GM21619 (cell line): ENCODE data around the gene FAM200C.
A peak's percentile ranks its signal among the peaks of the same experiment; 100 is the strongest.
"Not testable (repeated sequence)": the region's sequence is repeated elsewhere in the genome, so short reads cannot be mapped to it uniquely, and the experiment has no call there.

Source experiments
- ATAC-seq: cut with Tn5 transposase; IDR thresholded peaks from one replicate; pipeline ENCODE4 v1.9.1; 2021; ENCODE audit not compliant: unreplicated experiment

The FAM200C gene

DNA sequence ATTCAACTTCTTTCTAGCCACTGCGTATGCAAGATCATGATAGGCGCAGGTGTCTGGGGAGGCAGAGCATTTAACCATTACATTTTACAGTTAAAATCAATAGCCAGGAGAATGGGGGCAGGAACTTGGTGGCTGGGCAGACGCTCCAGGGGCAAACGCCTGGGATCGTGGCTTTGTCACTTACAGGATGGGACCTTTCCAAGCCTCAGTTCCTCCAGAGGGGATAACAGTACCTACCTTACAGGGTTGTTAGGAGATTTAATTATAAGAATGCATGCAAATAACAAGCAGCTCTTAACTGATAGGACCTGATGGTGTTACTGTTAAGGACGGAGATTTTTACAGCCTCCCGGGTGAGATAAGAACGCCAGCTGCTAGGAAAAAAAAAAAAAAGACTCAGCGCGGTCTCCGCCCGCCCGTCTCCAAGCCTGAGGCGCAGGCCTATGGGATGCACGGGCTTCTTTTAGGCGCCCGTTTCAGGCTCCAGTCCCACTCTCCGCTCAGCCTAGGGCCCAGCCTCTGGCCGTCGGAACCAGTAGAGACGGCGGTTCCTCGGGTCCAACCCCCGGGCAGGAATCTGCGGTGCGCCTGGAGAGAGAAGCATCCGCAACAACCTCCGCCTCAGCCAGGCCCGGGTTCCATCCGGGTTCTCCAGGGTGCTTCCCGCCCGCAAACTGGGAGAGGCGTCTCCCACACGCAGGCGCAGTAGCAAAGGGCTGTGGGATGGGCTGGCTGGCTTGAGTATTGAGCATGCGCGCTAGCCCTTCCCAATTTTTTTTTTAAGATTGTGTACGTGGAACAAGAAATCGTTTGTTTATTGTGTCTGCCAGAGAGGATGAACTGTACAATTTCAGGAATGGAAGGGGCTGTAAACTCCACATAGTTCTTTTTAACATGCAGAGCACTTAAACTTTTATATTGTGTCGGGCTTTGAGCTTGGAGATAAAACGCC, at the start of gene FAM200C:
FAM200C (minus strand) TSS at position 653 of the 952 bp plus-strand sequence. CDS start 4,564 bp downstream, outside the sequence.
- ATAC-seq, result peak; percentile 89

DNA sequence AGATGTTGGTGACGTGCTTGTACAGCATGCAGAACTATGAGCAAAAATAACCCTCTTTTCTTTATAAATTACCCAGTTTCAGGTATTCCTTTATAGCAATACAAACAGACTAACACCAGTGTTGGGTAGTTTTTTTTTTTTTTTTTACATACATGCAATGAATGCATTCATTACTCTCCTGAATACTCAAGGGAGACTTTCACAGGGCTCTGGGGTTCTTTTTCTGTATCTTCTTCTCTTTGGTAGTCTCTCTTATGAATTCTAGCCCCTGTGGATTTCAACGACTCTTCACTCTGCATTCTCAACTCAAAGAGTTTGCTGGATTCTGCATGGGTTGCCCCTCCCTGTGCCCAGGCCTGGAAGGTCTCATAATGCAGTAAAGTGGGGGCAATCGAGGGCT, 49.6 kb upstream of the FAM200C start:
- no peak for ATAC-seq

DNA sequence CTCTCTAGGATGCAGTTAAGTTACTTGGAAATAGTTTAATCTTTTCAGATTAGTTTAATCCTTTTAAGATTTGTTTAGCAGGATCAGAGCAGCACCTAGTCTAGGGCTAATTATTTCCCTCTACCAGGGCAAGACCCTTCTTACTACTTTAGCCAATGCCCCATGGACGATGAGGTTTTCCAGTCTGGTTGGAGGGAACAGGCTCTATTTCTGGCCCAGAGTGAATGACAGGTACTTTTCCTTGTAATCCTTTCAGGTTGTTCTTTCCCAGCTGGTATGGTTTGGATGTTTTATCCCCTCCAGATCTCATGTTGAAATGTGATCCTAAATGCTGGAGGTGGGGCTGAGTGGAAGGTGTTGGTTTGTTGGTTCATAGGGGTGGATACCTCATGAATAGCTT, 49.0 kb upstream of the FAM200C start:
- ATAC-seq, result no peak

DNA sequence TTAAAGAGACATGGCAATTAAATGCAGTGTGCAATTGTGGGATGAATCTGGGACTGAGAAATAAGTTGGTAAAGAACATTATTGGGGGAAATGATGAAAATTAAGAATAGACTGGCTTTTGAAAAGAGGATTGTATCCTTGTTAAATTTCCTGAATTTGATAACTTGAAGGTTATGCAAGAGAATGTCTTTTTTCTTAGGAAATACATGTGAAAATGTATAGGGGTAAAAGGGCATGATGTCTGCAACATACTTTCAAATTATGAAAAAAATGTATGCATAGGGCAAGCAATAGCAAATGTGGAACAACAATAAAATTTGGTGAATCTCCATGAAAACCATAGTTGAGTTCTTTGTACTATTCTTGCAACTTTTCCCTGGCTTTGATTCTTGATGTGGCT, 45.9 kb upstream of the FAM200C start:
- ATAC-seq, result no peak

DNA sequence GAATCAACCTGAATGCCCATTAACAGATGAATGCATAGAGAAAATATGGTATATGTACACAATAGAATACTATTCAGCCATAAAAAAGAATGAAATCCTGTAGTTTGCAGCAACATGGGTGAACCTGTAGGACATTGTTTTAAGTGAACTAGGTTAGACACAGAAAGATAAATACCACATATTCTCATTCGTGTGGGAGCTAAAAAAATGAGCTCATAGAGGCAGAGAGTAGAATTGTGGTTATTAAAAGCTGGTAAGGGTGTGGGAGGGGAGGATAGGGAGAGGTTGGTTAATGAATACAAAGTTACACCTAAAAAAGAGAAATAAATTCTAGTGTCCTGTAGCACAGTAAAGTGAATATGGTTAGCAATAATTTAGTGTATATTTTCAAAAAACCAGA, 45.3 kb upstream of the FAM200C start:
- ATAC-seq, result no peak

DNA sequence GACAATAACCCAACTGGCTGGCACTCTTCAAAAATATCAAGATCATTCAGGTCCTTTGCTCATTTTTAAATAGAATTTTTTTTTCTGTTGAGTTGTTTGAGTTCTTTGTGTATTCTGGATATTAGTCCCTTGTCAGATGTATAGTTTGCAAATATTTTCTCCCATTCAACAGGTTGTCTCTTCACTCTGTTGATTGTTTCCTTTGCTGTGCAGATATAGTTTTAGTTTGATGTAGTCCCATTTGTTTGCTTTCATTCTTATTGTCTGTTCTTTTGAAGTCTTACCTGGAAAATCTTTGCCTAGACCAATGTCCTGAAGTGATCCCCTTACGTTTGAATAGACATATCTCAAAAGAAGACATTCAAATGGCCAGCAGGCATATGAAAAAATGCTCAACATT, 44.6 kb upstream of the FAM200C start:
- no peak for ATAC-seq

DNA sequence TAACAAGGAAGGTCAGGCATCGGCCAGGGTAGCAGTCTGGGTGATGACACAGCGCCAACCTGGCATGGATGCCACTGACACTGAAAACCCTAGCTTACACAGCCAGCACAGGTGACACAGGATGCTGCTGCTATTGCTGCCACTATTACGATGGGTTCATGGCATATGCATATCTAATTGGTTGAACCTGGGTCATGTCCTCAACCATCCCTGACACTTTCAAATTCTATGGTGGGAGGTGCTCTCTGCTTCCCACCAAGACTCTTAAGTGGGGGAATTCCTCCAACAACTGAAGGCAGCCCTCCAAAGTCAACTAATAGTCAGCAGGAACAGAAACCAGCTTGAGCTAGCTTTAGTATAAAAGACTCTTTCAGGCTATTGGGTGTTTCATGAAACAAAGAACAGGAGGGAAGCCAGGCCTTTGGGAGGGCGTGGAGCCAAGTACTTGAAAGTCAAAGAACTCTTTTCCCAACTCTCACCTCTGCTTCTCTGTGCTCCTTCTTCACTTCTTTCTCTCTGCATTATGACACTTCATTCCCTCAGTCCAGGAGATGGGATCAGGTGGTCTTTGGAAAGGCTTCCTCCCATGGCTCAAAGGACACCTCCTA, 43.1 kb upstream of the FAM200C start:
- peak; percentile 15 for ATAC-seq

DNA sequence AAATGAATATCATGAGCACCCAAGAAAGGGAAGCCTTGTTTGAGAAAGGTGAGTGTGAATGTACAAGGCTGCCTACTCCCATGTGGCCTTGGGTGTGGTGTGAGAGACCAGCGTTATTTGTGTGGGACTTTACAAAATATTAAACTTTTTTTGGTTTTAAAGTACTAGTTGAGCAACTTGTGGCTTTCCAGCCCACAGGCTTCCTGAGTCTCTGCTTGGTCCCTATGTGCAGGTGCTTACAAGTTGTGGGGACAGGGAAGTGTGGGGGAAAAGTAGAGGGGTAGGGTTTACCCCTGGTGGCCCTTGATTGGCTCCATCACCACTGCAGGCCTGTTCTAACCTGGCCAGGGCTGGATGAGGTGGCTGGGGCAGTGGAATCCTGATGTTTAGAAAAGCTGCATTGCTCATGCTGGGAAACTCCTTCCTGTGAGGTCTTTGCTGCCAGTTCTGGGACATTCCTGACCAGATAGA, 41.5 kb upstream of the FAM200C start:
- ATAC-seq, result peak; percentile 30

DNA sequence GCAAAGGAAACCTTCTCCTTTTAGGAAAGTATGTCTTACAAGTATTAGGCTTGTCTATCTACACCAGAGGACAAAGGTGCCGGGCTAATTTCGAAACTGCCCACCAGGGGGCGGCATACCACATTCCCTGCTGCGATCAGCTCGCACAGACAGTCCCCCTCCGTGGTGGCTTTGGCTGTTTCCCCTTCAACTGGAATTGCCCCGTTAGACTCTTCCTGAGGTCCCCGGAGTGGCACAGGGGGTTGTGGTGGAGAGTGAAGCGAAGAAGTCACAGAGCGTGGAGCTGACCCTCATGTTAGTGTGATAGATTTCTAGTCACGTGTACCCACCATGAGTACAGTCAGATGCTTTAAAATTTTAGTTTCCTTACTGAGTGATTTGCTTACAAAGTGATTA, 39.3 kb upstream of the FAM200C start:
- peak; percentile 52 for ATAC-seq

DNA sequence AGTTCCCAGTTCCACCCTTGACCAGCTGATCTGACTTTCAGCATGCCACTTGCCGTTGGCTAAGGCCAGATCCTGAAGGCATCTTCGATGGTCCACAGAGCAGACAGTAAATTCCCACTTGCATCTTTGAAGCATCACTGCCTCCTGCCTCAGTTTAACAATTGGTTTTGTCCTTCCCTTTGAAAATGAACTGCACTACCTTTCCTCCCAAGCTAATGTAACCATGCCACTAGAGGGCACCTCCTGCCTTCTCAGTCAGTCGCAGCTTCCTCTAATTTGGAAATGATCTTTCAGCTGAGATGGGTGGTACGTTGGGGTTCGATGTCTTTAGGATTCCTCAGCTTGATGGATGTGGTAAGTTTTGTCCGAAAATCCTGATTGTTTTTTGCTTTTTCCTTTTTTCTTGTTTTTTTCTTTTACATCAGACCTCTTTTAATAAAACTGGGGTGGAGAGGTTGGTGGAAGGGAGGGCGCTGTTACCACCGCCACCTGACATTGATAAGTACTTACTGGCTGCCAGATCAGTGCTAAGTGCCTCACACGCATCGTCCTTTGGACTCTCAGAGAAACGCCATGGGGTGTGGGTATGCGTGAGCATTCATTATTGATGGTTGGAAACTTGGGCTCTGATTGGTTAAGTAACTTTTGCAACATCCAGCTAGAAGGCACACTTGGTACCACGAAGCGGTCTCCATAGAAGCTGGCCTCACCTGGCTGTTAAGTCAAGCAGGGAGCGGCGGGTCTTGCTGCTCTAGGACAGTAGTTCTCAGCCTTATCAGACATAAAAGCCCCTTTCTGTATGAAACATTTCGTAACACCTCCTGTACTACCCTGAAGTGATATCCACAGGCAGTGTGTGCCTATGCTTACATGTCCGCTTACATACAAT, 38.7 kb upstream of the FAM200C start:
- peak; percentile 27 for ATAC-seq

DNA sequence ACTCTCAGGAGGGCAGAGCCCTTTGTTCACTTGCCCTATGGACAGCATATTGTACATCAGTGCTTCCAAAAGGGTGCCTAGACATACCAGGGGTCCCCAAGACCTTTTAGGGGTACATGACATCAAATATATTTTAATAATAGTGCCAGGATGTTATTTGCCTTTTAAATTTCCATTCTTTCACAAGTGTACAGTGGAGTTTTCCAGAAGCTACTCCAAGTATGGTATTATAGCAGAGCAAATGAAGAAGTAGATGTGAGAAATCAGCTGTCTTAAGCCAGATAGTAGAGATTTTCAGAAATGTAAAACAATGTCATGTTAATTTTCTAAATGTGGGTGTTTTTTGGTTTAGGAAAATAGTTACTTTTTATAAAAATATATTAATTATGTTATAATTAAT, 37.4 kb upstream of the FAM200C start:
- ATAC-seq, result no peak

DNA sequence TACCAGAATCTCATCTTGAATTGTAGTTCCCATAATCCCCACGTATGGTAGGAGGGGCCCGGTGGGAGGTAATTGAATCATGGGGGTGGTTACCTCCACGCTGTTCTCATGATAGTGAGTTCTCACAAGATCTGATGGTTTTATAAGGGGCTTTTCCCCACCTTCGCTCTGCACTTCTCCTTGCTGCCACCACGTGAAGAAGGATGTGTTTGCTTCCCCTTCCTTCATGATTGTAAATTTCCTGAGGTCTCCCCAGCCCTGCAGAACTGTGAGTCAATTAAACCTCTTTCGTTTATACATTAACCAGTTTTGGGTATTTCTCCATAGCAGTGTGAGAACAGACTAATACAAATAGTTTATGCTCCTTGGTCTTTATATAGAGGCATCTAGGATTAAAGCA, 36.8 kb upstream of the FAM200C start:
- not testable (repeated sequence) for ATAC-seq

DNA sequence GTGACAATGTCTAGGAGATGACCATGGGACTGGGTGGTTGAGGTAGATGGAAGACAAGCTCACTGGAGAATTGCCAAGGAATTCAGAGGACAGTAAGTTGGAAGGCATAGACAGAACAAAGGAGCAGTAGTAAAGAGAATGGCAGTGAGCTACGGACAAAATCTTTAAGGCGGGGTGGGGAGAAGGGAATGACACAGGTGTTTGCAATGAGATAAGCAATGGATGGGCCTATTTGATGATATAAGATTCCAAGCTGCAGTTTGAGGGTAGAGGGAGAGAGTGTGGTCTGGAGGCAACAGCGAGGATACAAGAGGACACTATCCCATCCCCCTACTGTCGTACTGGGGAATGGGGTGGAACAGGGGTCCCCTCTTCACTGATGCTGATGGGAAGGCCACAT, 36.2 kb upstream of the FAM200C start:
- no peak for ATAC-seq

DNA sequence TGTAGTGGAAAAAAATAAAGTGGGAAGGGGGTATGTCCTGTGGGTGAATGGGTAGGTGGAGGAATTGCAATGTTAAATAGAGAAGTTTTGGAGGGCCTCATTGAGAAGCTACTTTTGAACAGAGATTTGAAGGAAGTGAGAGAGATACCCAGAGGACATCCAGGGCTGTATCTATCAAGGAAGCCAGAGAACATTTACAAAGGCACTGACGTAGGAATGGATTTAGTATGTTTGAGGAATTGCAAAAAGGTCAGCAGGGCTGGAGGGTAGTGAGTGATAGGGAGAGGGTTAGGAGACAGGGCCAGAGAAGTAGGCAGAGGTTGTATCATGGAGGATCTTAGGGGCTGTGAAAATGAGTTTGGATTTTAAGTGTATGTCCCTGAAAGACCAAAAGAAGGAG, 35.7 kb upstream of the FAM200C start:
- ATAC-seq, result no peak

DNA sequence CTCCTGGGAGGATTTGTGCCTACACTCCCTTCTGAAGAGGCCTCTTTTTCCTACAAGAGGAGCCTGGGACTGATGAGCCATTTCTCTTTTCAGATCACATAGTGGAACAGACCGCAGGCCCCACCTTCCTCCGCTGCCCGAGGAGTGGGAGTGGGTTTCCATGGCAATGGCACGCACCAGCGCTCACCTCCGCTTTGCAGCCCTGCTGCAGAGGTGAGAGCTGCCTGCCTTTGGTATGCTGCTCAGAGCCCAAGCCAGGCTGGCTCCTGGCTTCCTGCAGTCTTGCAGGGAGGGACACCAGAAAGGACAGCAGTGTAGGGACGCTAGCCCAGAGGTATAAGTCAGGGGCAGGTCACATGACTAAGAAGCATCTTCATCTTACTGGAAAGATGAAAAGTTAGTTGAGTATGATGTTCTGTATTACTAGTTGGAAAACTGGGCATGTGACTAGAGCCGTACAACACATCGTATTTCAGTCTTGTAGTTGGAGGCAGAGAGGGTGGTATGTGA, 34.2 kb upstream of the FAM200C start:
- ATAC-seq, result peak; percentile 76

DNA sequence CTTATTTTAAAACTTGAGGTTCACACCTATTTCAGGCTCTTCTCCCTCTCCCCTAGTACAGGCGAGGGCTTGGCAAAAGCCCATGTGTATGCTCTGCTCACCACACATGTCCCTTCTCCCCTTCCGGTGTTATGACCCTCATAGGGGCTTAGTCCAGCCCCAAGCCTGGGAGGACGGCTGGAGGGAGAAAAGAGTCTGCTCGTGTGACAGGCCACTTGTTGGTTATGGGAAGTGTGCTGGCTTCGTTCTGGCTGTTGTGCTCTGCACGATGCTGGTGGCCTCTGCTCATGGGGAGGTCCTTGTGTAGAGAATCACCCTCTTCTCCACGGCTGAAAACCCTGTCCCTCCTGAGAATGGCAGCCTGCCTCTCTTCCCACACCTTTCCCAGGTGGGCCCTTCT, 32.9 kb upstream of the FAM200C start:
- ATAC-seq, result no peak

DNA sequence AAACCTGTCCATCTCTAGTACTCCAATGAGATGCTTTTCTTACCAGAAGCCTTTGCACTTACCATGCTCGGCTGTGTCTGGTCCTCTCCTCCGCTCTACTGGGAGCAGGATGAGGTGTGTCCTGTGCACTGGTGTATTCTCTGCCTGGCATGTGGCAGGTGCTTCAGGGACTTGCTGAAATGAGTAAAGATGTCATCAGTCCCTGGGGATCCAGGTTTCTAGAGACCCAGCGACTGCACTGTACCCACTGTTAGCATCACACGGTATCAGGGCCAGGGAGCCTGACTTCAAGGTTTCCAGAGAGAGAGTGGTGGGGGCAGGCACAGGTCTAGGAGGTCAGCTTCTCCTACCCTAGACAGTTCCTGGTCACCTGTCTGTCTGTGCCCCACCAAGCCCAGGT, 32.3 kb upstream of the FAM200C start:
- ATAC-seq, result peak; percentile 16

DNA sequence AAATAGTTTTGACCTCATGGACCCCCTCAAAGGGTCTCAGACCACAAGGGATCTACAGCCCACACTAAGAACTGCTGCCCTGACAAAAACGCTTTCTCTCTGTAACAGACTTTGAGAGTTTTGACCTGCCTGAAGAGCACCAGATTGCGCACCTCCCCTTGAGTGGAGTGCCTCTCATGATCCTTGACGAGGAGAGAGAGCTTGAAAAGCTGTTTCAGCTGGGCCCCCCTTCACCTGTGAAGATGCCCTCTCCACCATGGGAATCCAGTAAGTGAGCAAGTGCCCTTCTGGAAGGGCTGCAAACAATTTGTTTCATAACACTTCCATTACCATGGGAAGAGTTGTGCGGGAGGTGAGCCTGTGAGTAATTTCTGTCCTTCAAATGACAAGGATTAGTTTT, 27.8 kb upstream of the FAM200C start:
- no peak for ATAC-seq

DNA sequence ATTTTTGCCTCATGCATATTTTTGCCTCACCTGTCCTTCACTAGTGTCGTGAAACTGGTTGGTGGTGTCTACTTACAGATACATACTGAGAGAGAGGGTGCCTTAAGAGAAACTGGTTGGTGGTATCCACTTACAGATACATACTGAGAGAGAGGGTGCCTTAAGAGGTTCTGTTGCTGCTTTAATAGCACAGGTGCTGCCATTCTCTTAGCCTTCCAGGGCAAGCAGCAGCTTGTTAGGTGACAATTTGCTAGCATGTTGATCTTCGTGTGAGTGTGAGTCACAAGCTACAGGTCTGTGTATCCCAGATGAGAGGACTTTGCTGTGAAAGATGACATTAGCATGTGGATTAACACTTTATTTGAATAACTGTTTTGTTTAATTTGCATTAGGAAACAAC, 23.2 kb upstream of the FAM200C start:
- ATAC-seq, result no peak

DNA sequence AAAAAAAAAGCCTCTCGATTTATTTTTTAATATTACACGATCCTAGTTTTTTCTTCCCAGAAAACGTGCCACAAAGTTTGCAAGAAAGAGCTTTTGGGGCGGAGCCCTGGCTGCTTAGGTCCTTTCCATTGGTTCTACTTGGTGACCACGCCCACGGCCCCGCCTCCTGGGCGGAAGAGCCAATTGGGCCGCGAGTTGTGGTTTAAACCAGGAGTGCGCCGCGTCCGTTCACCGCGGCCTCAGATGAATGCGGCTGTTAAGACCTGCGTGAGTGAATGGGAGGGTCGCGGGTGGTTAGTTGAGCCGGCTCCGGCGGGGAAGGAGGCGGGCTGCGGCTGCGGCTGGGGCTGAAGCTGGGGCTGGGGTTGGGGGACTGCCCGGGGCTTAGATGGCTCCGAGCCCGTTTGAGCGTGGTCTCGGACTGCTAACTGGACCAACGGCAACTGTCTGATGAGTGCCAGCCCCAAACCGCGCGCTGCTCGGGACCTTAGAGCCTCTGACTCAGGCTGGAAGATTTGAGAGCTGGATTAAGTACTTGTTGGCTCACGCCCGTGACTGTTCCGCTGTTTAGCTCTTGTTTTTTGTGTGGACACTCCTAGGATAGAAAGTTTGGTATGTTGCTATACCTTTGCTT, 21.9 kb upstream of the FAM200C start, which contains the start of gene PTTG1:
PTTG1 (plus strand) TSS at position 231 of the 634 bp plus-strand sequence. CDS start 458 bp downstream, outside the sequence.
- ATAC-seq, result peak; percentile 62

DNA sequence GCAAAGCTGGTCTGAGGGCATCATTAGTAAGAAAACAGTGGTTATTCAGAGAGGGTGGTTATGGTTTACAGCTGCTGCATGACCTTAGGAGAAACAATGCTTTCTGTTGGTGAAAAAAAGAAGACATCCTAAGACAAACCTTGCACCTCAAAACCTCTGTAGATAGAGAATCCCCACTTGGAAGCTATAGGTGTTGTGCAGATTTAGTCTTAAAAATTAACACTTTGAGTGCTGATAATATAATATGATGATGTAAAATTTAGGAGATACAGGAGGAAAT, 20.4 kb upstream of the FAM200C start:
- no peak for ATAC-seq
